H1 (cell line): Measurements from ENCODE around the gene UMPS. TPM values are rescaled to one million over a fixed set of nuclear protein-coding genes. Genes with fewer than 3 reads are reported as not detected.

ENCODE experiments used
- EGR1 ChIP-seq: IDR thresholded peaks from 2 replicates; pipeline ENCODE4 v1.6.1; 2011; ENCODE audit warnings: low read depth, low read length, borderline replicate concordance
- polyA plus RNA-seq, 7 experiments: library from polyadenylated mRNA; depleted of rRNA in 3 of 7; stranded (reverse) in 5 of 7; unstranded in 2 of 7; fragments of >200 nt in 5 of 7; fragments of 200-250 nt in 2 of 7; gene quantifications; 1 replicate in 5 of 7; 2 replicates in 1 of 7; 4 replicates in 1 of 7; pipeline versions ENCODE4 v1.2.1 to v1.2.3, GENCODE V29; 2011 to 2013; ENCODE audit warnings: missing spikeins in 2 of 7, mixed read lengths in 2 of 7
- total RNA-seq: library from RNA; stranded (reverse); fragmentation: NEBNext Ultra II Directional; extraction: Animal tissue kit (Norgen Biotek cat#: 25700); gene quantifications from 2 replicates; pipeline ENCODE4 v1.2.1, GENCODE V29; 2021

UMPS gene
- total and polyA plus RNA-seq, 2 of the 8 experiments (the other 6 are each of a cell fraction or from before 2014, with no cell fraction given), result 32.8 to 59.0 TPM

DNA sequence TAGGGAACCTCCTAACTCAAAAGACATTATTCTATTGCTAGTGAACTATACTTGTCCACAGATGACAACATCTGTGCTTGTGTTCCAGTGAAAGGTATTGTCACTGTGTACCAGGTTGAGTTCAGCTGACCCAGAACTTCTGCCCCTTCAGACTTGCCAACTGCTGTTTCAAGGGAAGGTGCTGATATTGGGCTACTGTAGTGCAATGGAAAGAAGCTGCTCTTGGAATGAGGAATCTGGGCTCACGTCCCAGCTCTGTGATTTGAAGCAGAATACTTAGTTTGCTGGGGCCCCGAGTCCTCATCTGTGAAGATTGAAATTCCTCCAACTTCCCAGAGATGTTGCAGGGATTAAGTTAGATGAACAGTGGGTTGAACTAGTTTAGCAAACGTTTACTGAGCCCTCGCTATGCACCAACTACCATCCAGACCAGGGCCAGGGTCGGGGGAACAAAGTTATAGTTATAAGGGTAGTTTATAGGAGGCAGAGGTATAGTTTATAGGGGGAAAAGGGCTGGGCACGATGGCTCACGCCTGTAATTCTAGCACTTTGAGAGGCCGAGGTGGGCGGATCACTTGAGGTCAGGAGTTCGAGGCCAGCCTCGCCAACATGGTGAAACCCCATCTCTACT, 15.9 kb upstream of the UMPS start (continued):
- TF ChIP-seq EGR1, result no peak
